HCT116 (cell line): ENCODE results near the gene PTGDS. TPM values are rescaled to one million over a fixed set of nuclear protein-coding genes. Genes with fewer than 3 reads are reported as not detected.

Source experiments
- ATAC-seq: fragments of 200-7000 bp; cut with Tn5 transposase; 2 replicates; pipeline ENCODE4 v1.9.1; 2020; ENCODE audit warnings: mild to moderate bottlenecking, moderate library complexity
- BruUV-seq: library from RNA; stranded (reverse); fragments of 400-500 nt; replicated peaks from 2 replicates; lab custom pipeline; 2021; lab: Mats Ljungman, UMichigan
- CTCF ChIA-PET: fragments of 300-600 bp; sonication (Branson Sonifier 250); formaldehyde crosslinking; loops from one replicate; lab custom pipeline; 2021; ENCODE audit warnings: antibody characterized with exemption; lab: Charles Lee
- POLR2A ChIA-PET: fragments of 300-600, 350-600 bp; sonication (Branson Sonifier 250); formaldehyde crosslinking; loops from one replicate; lab custom pipeline; 2021; ENCODE audit warnings: antibody characterized with exemption; lab: Charles Lee
- RAD21 ChIA-PET, 2 experiments: fragments of 300-600 bp; sonication (Branson Sonifier 250); formaldehyde crosslinking; loops; one replicate each; lab custom pipeline; 2023; ENCODE audit warnings: low total read pairs in 2 of 2; ENCODE audit not compliant: uncharacterized antibody in 2 of 2, unreplicated experiment in 2 of 2, low non-redundant PET in 1 of 2; lab: Charles Lee
- DNase-seq: peaks from one replicate; pipeline ENCODE4 v3.0.0-alpha.2; 2010; ENCODE audit warnings: low read depth, low spot score
- H2AFZ ChIP-seq: fragments of 200-600 bp; shearing (Covaris generic), sonication (generic); 2 replicates; pipeline ENCODE4 v1.6.1; 2017; ENCODE audit warnings: low read depth, mixed run types, mixed read lengths, antibody characterized with exemption, low read length; ENCODE audit not compliant: poor library complexity, severe bottlenecking
- H3K27ac ChIP-seq: 2 replicates; pipeline ENCODE4 v1.5.1; 2012; ENCODE audit warnings: low read depth, low read length
- H3K27me3 ChIP-seq: fragments of 200-600 bp; sonication (generic); 2 replicates; pipeline ENCODE4 v1.6.1; 2016; ENCODE audit warnings: mixed run types, low read length, mixed read lengths; ENCODE audit not compliant: insufficient read depth
- H3K36me3 ChIP-seq, 2 experiments: fragments of 200-500 bp in 1 of 2; fragments of 200-600 bp in 1 of 2; sonication (Bioruptor generic) in 1 of 2; sonication (generic) in 1 of 2; 2 replicates each; pipeline versions ENCODE4 v1.5.1 to v1.6.1; 2014 to 2016; ENCODE audit warnings: low read length in 2 of 2, inconsistent platforms in 1 of 2, mixed read lengths in 1 of 2, mixed run types in 1 of 2; ENCODE audit not compliant: insufficient read depth in 2 of 2, control insufficient read depth in 1 of 2
- H3K4me1 ChIP-seq, 2 experiments: fragments of 200-600 bp in 1 of 2; sonication (generic) in 1 of 2; 2 replicates each; pipeline versions ENCODE4 v1.5.1 to v1.6.1; 2012 to 2017; ENCODE audit warnings: low read length in 2 of 2, inconsistent platforms in 1 of 2, mild to moderate bottlenecking in 1 of 2, mixed read lengths in 1 of 2, mixed run types in 1 of 2, moderate library complexity in 1 of 2; ENCODE audit not compliant: insufficient read depth in 2 of 2, control insufficient read depth in 1 of 2
- H3K4me2 ChIP-seq: fragments of 200-600 bp; sonication (generic); 2 replicates; pipeline ENCODE4 v1.6.1; 2017; ENCODE audit warnings: mixed run types, low read length, mixed read lengths
- H3K4me3 ChIP-seq, 2 experiments: fragments of 200-600 bp in 1 of 2; sonication (generic) in 1 of 2; replicated peaks in 1 of 2; 2 replicates each; pipeline ENCODE4 v1.5.1; 2011 to 2016; ENCODE audit warnings: low read length in 2 of 2, control low read depth in 1 of 2, low read depth in 1 of 2, mild to moderate bottlenecking in 1 of 2, mixed read lengths in 1 of 2, mixed run types in 1 of 2
- H3K79me2 ChIP-seq: fragments of 200-600 bp; sonication (generic); 2 replicates; pipeline ENCODE4 v1.6.1; 2017; ENCODE audit warnings: mild to moderate bottlenecking, mixed run types, low read length, moderate library complexity, mixed read lengths; ENCODE audit not compliant: insufficient read depth
- H3K9ac ChIP-seq: fragments of 200-600 bp; sonication (generic); 2 replicates; pipeline ENCODE4 v1.6.1; 2016; ENCODE audit warnings: low read length, mixed read lengths
- H3K9me2 ChIP-seq: fragments of 200-600 bp; sonication (generic), shearing (Covaris generic); 2 replicates; pipeline ENCODE4 v1.6.1; 2017; ENCODE audit warnings: mixed run types, mild to moderate bottlenecking, moderate library complexity; ENCODE audit not compliant: insufficient read depth
- H3K9me3 ChIP-seq, 2 experiments: fragments of 200-500 bp in 1 of 2; fragments of 200-600 bp in 1 of 2; sonication (Bioruptor generic) in 1 of 2; sonication (generic) in 1 of 2; 2 replicates each; pipeline ENCODE4 v1.6.1; 2014 to 2017; ENCODE audit warnings: low read length in 2 of 2, mixed read lengths in 2 of 2, inconsistent platforms in 1 of 2, low read depth in 1 of 2, mild to moderate bottlenecking in 1 of 2, mixed run types in 1 of 2, moderate library complexity in 1 of 2; ENCODE audit not compliant: control insufficient read depth in 1 of 2, insufficient read depth in 1 of 2
- H4K20me1 ChIP-seq: fragments of 200-600 bp; sonication (generic), shearing (Covaris generic); 2 replicates; pipeline ENCODE4 v1.6.1; 2017; ENCODE audit warnings: mixed run types, mild to moderate bottlenecking, moderate library complexity; ENCODE audit not compliant: insufficient read depth
- ATF3 ChIP-seq: IDR thresholded peaks from 2 replicates; pipeline ENCODE4 v1.6.1; 2012
- CBX3 ChIP-seq: IDR thresholded peaks from 2 replicates; pipeline ENCODE4 v1.6.1; 2012; ENCODE audit warnings: low read depth
- CEBPB ChIP-seq: IDR thresholded peaks from 2 replicates; pipeline ENCODE4 v1.6.1; 2012; ENCODE audit warnings: low read depth
- CTCF ChIP-seq, 3 experiments: fragments of 200-600 bp in 1 of 3; sonication (generic) in 1 of 3; IDR thresholded peaks in 2 of 3; conservative IDR thresholded peaks in 1 of 3; 2 replicates each; pipeline ENCODE4 v1.5.1; 2012 to 2017; ENCODE audit warnings: low read depth in 2 of 3, low read length in 2 of 3, antibody characterized with exemption in 1 of 3, borderline replicate concordance in 1 of 3, control low read depth in 1 of 3, mild to moderate bottlenecking in 1 of 3, mixed read lengths in 1 of 3, mixed run types in 1 of 3, moderate library complexity in 1 of 3; ENCODE audit not compliant: insufficient read depth in 1 of 3
- EGR1 ChIP-seq: IDR thresholded peaks from 2 replicates; pipeline ENCODE4 v1.6.1; 2012; ENCODE audit warnings: low read depth
- ELF1 ChIP-seq: IDR thresholded peaks from 2 replicates; pipeline ENCODE4 v1.6.1; 2012; ENCODE audit warnings: low read depth, borderline replicate concordance
- EZH2 ChIP-seq: fragments of 200-600 bp; sonication (generic); IDR thresholded peaks from 2 replicates; pipeline ENCODE4 v1.6.1; 2017; ENCODE audit warnings: antibody characterized with exemption, mixed run types
- EZH2phosphoT487 ChIP-seq: fragments of 200-600 bp; IDR thresholded peaks from 2 replicates; pipeline ENCODE4 v1.6.1; 2018; ENCODE audit warnings: antibody characterized with exemption, borderline replicate concordance
- FOSL1 ChIP-seq: IDR thresholded peaks from 2 replicates; pipeline ENCODE4 v1.6.1; 2012; ENCODE audit warnings: low read depth
- JUND ChIP-seq: IDR thresholded peaks from 2 replicates; pipeline ENCODE4 v1.6.1; 2012
- POLR2A ChIP-seq: IDR thresholded peaks from 2 replicates; pipeline ENCODE4 v1.7.0; 2011; ENCODE audit warnings: borderline replicate concordance; ENCODE audit not compliant: insufficient read depth, insufficient read length; ENCODE audit errors: extremely low read depth
- REST ChIP-seq: IDR thresholded peaks from 2 replicates; pipeline ENCODE4 v1.6.1; 2012; ENCODE audit warnings: low read depth
- SIN3A ChIP-seq: IDR thresholded peaks from 2 replicates; pipeline ENCODE4 v1.6.1; 2012; ENCODE audit warnings: low read depth
- SP1 ChIP-seq: IDR thresholded peaks from 2 replicates; pipeline ENCODE4 v1.6.1; 2012; ENCODE audit warnings: low read depth
- SRF ChIP-seq: IDR thresholded peaks from 2 replicates; pipeline ENCODE4 v1.6.1; 2012; ENCODE audit warnings: low read depth
- YY1 ChIP-seq: IDR thresholded peaks from 2 replicates; pipeline ENCODE4 v1.6.1; 2011; ENCODE audit warnings: low read length, low read depth, moderate library complexity, mild to moderate bottlenecking; ENCODE audit not compliant: insufficient replicate concordance; ENCODE audit errors: extremely low read depth
- ZBTB33 ChIP-seq: IDR thresholded peaks from 2 replicates; pipeline ENCODE4 v1.6.1; 2011; ENCODE audit warnings: mild to moderate bottlenecking, low read length, moderate library complexity; ENCODE audit not compliant: insufficient replicate concordance; ENCODE audit errors: extremely low read depth
- ZFX ChIP-seq: fragments of 450-650 bp; IDR thresholded peaks from 2 replicates; pipeline ENCODE4 v1.6.1; 2017
- ZNF274 ChIP-seq: fragments of 200-500 bp; sonication (Bioruptor generic); IDR thresholded peaks from 2 replicates; pipeline ENCODE4 v1.6.1; 2014; ENCODE audit warnings: mild to moderate bottlenecking, low read depth, low read length, inconsistent platforms
- intact Hi-C: fragments of 100-400 bp; cut with micrococcal nuclease; formaldehyde crosslinking; loops from 2 replicates; pipeline ENCODE4 v1.10.0; 2022
- total RNA-seq: library from RNA; stranded (reverse); gene quantifications from one replicate; pipeline ENCODE4 v1.2.1, GENCODE V29; 2021; ENCODE audit not compliant: unreplicated experiment

Gene PTGDS
- total RNA-seq, 1 experiment from 2014 or later = 3.1 TPM

- ChIA-PET CTCF (no interaction called here), POLR2A (no interaction called here), RAD21 (no interaction called here)
- H3K27ac ChIP-seq = no peak overlapping the region
- H3K4me1 ChIP-seq = peaks cover 20 to 37% of the 10 kb centered on the region in 2 experiments
- no peaks in the 10 kb centered on the region for H3K27me3 ChIP-seq
- BruUV-seq = no TSS peak
- no peak overlapping the region for H3K4me3 ChIP-seq
- H3K9me3 ChIP-seq = no peaks in the 10 kb centered on the region
- intact Hi-C loops = no loop called here
- ATAC-seq (no peak), DNase-seq (no peak)
- no peak overlapping the region for H3K4me2 ChIP-seq
- no peak overlapping the region for H3K9ac ChIP-seq
- no peaks in the 10 kb centered on the region for H4K20me1 ChIP-seq
- no peaks in the 10 kb centered on the region for H3K36me3 ChIP-seq
- H2AFZ ChIP-seq = no peak overlapping the region
- TF ChIP-seq FOSL1 (no peak), REST (no peak), JUND (no peak), ZNF274 (no peak), YY1 (no peak), ATF3 (no peak), ZFX (no peak), EGR1 (no peak), ZBTB33 (no peak), EZH2 (no peak), CEBPB (no peak), SRF (no peak), EZH2phosphoT487 (no peak), CTCF (IDR thresholded peaks at IDR 0.05 in 2 of 3, conservative IDR thresholded peaks at IDR 0.05 in 1 of 3; ENCODE audit: borderline replicate concordance in 1 of 3, insufficient read depth in 1 of 3, low read depth in 2 of 3, low read length in 2 of 3) (no peak), CBX3 (no peak), POLR2A (no peak), ELF1 (no peak), SP1 (no peak), SIN3A (no peak)
- H3K79me2 ChIP-seq = no peaks in the 10 kb centered on the region
- no peaks in the 10 kb centered on the region for H3K9me2 ChIP-seq
Observed at GRCh38 chr9:136952321-136952850, 24.9 kb upstream of the PTGDS start.
